ENCODE data around the gene EIF2S1.
"Not testable (repeated sequence)": the region's sequence is repeated elsewhere in the genome, so short reads cannot be mapped to it uniquely, and the experiment has no call there.

Gene EIF2S1

DNA sequence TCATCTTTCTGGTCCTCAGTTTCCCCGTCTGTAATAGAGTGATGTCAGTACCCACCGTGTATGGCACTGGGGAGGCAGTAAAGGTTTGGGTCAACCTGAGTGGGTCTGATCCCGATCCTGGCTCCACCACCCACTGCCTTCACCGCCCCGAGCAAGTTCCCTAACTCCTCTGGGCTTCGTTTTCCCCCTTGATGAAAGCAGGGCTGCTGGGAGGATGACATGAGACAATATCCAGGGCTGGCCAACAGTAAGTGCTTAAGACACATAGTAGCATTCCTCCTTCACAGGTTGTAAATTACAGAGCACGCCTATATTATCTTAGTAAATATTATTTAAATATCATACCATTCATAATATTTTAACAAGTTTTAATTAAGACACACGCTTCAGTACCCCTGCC, 51.2 kb downstream of the EIF2S1 start:
- DNase-seq (ENCODE audit: low read depth) = no peak

DNA sequence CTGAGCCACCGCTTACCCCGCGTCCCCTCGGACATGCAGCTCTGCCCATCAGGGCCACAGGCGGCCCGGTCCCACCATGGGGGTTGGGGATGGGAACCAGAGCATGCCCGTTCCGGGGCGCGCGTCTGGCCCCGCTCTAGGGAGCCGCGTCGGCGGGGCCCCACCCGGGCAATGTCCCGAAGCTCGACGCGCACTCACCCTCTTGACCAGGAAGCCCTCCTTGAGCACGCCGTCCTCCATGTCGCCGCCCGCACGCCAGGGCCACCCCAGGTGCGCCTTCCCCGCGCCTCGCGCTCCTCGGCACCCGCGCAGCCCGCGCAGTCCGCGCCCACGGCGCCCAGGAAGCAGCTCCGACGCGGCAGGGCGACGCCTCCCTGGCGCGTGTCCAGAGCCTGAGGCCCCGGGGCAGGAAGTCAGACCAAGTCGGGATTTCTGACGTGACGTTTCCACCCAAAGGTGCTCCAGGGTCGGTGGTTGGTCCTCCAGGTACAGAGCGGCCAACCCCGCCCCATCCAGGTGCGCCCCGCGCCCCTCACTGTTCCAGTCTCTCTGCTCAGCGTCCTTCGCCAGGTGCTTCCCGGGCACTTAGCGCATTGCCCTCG, 51.8 kb downstream of the EIF2S1 start, which contains the start of gene PLEK2:
TSS of gene PLEK2 (minus strand) at position 346 of the 602 bp plus-strand sequence. CDS start at position 240, 106 bp downstream.
- peak; percentile 14 for DNase-seq (ENCODE audit: low read depth)

DNA sequence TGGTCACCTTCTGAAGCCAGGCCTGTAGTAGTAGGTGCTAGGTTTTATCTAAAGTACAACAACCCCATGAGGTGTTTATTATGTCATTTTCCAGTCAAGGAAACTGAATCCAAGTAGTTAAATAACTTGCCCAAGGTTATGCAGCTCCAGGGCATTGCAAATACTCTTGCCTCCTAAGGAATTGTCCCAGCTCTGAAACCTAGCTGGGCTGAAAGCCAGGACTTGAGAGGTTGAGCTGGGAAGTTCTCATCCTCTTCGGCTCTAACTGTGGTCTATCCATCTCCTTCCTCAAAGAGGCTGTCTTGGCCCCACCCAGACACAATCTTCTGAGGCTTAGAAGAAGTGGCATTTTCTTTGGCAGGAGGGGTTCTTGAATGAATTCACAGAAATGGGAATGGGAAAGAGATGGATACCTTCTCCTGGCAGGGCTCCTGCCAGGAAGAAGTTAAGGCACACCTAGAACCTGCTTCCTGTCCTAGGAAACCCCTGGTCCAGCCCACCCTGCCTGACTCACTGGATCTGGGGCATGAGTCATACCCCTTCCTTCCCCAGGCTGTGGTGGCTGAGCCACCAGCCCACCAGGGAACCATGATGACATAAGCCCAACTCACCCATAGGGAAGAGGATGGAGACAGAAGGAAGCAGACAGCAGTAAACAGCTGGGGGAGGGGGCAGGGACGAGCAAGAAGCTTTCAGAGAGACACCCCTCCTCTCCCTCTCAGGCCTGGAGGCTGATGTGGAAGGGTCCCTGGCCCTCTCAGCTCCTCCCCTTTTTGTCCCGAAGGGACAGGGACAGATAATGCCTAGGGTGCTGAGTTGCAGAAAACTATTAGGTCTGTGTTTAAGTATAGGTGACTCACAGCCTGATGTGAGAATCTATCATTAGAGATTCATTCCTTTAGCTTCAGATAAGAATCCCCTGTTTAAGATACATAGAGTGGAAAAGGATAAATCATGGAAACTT, 54.0 kb downstream of the EIF2S1 start:
- peak; percentile 11 for DNase-seq (ENCODE audit: low read depth)

DNA sequence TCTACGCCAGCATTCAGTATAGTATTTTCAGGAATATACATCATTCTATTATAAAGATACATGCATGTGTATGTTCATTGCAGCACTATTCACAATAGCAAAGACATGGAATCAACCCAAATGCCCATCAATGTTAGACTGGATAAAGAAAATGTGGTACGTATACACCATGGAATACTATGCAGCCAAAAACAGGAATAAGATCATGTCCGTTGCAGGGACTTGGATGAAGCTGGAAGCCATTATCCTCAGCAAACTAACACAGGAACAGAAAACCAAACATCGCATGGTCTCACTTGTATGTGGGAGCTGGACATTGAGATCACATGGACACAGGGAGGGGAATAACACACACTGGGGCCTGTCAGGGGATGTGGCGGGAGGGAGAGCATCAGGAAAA, 55.5 kb downstream of the EIF2S1 start:
- DNase-seq (ENCODE audit: low read depth) = not testable (repeated sequence)

DNA sequence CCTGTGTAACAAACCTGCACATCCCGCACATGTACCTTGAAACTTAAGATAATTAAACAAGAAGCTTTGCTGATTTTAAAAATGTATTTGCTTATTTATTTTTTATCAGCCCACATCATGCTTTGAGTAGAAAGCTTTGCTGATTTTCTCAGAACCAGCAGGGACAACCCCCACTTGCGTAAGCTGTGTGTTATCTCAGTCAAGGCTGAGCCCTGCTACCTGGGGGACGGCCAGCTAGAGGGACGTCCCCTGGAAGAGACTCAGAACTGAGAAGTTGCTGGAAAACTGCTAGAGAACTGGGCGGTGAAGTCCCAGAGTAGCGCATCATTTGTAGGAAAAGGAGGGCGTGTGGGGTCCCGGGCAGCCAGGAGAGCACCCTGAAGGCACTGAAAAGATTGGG, 56.0 kb downstream of the EIF2S1 start:
- DNase-seq (ENCODE audit: low read depth) = no peak

DNA sequence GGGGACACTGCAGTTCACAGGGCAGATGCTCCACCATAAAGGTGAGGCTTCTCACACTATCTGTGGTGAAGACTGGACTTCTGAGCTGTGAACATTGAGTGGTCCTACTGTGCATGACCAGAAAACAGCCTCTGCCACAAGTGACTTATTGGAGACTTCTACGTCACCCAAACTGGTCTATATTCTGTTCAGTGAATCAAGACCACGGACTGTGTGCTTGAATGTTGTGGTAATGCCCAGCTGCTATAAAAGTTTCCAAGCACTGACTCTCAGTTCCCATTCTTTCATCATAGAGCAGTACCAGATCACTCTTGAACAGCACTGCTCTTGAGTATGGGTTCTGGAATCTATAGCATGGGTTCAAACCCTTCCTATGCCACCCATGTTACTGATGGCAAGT, 56.7 kb downstream of the EIF2S1 start:
- DNase-seq (ENCODE audit: low read depth) = no peak

DNA sequence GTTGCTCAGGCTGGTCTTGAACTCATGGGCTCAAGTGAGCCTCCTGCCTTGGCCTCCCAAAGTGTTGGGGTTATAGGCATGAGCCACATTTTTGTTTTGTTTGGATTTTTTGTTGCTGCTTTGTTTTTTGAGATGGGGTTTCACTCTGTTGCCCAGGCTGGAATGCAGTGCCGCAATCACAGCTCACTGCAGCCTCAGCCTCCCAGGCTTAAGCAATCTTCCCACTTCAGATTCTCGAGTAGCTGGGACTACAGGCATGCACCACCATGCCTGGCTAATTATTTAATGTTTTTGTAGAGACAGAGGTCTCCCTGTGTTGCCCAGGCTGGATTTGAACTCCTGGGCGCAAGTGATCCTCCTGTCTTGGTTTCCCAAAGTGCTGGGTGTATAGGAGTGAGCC, 57.5 kb downstream of the EIF2S1 start:
- DNase-seq (ENCODE audit: low read depth) = no peak

DNA sequence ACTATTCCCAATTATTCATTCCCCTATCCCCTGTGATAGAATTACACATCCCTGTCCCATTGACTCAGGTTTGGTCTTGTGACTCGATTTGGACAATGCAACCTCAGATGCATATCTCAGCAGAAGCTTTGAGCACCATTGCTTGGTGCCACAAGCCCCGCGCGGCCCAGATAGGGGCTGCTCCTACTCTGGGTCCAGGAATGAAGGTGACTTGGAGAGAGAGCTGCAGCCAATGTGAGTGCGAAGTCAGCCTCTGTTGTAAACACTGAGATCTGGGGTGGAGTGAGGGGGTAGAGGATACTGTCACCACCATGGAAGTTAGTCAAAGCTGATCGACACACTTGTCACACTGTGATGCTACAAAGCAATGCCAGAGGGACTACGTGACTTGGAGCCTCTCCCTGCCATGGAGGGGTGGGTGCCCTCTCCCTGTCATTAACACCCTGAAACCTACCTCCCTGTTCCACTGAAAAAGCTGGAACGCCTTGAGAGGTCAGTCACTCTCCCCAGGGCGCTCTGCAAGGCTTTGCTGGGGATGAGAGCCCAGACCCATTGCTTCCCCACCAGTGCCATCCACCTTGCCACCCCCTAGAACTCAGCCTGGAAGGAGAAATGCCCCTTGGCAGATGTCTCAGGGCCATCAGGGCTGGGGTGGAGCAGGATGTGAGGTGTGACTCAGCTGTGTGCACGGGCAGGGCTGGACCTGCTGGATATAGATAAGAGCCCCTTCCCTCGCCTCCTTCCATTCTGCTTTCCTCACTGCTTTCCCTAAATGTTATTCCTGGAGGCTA, 58.5 kb downstream of the EIF2S1 start:
- DNase-seq (ENCODE audit: low read depth) = no peak

DNA sequence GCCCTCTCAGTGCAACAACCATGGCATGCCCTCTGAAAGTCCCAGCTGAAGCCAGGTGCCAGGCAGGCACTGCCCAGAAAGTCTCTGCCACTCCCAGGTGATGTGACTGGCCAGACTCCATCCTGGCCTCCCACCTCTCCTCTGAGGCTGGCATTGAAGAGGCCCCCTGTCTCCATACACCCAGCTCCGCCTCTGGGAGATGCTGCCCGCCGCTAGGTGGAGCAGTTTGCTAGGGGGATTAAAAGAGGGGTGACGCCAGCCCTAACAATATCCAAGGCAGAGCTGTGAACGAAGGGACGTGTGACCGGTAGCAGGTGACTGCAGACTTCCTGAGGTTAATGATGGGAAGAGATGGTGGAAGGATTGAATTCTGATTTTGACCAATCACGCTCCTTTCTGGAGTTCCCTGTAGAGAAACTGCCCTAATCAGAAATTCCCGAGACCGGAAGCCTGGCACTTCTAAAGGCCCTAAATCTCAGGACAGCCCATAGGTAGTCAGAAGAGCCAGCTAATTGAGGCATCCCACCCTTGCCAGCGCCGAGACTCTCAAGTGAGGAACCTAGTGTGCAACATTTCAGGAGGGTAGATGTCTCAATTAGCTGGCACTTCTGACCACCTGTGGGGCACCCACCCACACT, 60.1 kb downstream of the EIF2S1 start:
- DNase-seq (ENCODE audit: low read depth) = no peak

DNA sequence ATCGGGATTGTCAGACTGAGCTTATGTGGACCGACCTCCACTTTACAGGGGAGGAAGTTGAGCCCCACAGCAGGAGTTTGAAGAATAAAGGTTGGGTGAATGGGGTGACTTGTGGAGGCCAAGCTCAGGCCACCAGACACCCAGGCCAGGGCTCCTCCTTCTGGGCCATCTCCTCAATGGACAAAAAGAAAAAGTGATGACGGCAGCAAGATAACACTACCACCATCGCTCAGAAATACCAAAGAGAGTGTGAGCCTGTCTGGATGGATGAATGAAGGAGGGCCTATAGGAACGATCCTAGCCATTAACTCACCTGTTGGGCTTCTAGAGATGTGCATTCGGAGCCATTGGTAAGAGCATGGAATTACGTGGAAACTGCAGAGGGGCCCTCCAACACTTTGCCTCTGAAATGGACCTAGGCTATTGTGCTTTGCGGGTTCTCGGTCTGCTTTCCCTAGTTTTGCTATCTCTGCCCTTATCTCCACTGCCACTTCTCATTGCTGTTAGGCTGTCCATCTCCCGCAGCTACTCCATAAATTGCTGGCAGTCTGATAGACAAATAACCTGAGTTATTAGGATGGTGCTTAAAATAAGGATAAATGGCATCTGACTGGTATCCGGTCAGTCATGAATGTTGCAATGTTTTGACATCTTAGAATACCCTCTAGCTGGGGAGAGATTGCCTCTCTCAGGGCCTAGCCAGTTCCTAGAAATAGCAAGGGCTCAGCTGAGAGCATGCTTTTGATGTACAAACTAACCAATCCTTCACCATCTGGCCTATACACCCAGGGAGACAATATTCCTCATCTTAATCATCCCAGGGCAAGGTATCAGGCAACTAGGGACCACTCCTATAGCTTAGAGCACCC, 61.5 kb downstream of the EIF2S1 start:
- DNase-seq (ENCODE audit: low read depth) = no peak

DNA sequence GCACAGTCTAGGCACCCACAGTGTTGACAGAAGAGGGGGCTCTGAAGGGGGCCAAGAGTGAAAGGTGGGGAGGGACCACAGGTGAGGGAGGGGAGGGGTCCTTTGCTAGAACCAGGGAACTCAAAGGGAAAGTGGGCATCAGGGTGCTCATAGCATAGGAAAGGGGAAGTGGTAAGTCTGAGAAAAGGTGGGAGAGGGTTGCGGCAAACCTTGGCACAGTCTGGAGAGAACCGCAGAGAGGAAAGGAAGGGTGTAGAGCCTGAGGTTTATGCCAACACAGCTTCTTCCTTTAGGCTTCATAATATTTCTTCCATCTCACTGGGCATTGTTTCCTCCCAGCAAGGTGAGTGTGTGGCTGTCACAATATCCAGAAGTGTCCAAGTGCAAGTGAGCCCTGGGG, 63.3 kb downstream of the EIF2S1 start:
- DNase-seq (ENCODE audit: low read depth) = no peak

DNA sequence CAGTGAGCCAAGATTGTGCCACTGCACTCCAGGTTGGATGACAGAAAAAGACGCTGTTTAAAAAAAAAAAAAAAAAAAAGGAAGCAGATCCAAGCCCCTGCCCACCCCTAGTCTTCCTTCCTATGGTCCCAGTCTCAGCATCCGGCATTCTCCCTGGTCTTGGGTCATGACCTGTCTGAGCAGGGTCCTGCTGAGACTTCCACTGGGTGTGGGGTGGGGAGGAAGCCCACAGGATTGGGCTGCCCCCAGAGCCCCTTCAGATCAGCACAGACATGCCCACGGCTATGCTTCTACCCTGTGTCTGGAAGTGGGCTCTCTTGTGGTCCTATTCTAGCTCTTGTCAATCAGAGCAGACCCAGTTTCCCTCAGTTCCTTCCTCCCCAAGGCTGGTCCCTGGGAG, 64.4 kb downstream of the EIF2S1 start:
- no peak for DNase-seq (ENCODE audit: low read depth)

DNA sequence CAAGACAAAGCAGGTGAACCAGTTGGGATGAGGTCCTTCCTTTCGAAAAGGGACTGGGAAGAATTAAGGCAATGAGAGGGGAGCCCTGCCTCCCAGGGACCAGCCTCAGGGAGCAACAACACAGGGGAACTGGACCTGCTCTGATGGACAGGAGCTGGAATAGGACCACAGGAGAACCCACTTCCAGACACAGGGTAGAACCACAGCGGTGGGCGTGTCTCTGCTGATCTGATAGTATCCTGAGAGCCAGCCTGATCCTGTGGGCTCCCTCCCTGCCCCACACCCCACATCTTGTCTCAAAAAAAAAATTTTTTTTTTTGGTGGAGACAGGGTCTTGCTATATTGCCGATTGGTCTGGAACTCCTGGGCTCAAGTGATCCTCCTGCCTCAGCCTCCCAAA, 65.5 kb downstream of the EIF2S1 start:
- DNase-seq (ENCODE audit: low read depth) = no peak

DNA sequence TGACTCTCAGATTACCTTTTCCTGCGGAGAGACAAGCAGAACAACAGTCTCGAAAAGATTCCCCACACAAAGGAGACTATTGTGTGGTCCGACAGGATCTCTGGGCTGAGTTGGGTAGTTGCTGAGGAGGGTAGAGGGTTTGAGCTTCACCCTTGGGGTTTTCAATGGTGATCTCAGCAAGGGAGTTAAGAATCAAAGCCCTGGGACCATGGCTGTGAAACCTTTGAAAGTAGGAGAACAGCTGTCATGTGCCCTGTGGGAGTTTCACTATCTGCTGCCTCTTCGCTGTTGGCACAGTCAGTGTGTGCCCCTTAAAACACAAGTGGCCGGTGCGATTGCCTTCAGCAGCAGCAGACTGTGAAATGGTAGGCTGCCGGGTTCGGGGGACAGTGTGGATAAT, 66.0 kb downstream of the EIF2S1 start:
- no peak for DNase-seq (ENCODE audit: low read depth)

DNA sequence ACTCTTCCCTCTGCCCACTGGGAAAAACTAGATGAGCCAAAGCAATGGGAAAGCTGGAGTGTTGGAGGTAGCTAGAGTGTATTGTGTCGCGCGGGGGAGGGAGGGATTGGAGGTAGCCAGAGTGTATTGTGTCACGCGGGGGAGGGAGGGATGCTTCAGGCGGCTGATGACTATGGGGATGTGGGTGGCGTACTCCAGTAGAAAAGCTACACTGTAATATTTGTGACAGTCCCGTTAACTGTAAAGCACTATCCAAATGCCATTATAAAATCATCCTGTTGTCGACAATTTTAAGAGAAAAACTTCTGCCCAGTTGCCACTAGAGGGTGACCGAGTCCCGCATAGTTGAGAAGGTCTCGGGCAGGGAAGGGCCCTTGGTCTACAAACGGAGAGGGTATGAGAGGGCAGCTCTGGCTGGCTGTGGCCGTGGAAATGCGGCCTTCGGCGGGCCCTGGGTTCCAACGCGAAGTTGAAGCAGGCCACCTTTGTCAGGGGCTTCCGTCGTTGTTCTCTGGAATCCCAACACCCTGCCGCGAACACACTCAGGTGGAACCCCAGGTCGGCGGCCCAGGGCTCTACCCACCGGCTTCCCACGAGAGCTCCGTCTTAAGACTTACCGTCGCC, 67.0 kb downstream of the EIF2S1 start:
- peak; percentile 50 for DNase-seq (ENCODE audit: low read depth)

DNA sequence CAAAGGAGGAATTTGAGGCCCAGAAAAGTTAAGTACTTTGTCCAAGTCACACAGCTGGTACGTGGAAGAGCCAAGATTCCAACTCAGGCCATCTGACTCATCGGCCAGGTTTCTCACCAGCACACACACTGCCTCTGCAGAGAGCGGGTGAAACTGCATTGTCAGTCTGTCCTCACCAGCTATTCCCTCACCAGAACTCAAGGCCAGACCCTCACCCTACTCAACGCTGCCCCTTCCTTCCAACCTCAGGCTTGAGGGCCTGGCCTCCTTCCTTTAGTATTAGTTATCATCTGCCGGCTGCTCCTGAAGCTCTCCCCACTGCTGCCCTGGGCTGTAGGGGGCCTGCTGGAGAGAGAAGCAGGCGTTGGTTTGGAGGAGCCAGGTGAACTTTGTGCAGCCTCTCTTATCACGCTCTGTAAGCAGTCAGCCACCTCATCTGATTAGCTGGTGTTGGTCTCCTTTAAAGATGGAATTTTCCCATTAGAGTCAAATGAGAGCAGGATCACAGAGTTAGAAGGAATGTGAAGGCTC, 68.4 kb downstream of the EIF2S1 start:
- no peak for DNase-seq (ENCODE audit: low read depth)

DNA sequence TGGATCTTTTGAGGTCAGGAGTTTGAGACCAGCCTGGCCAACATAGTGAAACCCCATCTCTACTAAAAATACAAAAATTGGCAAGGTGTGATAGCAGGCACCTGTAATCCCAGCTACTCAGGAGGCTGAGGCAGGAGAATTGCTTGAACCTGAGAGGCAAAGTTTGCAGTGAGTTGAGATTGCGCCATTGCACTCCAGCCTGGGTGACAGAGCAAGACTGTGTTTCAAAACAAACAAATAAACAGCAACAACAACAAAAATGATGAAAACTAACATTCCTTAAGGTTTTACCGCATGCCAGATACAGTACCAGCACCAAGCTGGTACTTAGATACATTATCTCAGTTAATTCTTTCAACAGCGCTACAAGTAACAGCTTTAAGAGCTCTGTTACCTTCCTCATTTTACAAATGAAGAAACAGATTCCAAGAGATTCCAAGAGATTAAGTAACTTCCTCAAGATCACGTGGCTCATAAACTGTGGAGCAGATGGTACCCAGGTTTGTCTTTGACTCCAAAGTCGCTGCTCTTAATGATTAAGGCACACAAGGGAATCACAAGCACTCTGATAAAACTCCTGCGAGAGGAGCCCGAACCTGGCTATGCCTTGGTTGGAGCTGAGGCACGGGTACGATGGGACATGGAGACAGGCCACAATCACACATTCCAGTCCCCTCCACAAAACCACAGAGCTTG, 69.5 kb downstream of the EIF2S1 start:
- DNase-seq (ENCODE audit: low read depth) = no peak

DNA sequence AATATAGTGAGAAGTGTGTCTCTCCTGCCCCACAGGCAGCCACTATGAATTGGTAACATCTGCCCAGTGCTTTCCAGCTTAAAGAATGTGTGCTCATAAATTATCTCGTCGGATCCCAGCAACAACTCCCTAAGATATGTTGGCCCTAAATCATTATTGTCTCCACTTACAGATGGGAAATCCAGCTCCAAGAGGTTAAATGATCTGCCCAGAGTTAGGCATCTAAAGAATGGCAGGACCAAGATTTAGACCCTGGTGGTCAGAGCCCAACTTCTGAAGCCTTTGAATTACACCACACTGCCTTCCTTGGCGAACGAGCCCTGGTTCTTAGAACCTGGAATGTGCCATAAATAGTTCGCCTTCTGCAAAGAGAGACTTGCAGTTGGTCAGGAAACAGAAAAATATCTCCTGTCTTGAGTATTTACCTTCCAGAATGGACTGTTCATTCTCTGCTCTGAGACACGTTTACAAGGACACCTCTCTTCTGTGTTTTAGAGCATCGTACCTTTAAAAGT, 72.0 kb downstream of the EIF2S1 start:
- no peak for DNase-seq (ENCODE audit: low read depth)

DNA sequence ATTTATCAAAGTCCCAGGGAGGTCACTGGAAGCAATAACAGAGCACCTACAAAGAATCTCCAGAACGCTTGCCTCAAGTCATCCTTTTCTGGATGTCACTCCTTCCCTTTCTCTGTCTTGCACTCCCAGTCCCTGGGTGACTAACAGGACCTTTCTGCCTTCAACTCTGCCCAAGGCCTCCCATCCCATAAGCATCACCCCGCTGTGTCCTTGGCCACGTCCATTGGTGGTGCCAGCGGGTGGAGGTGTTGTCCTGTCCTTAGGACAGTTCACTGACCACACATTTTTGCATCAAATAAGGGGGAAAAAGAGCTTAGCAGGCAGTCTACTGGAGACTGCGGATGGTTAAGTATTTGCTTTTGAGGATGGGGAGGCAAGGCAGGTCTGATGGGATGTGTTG, 75.5 kb downstream of the EIF2S1 start:
- DNase-seq (ENCODE audit: low read depth) = no peak
